Measurements from ENCODE around the gene PANX1. TPM values are rescaled to one million over a fixed set of nuclear protein-coding genes. Genes with fewer than 3 reads are reported as not detected.

The PANX1 gene
- total RNA-seq, 2 donors from 2014 or later: 8.8 to 16.2 TPM

DNA sequence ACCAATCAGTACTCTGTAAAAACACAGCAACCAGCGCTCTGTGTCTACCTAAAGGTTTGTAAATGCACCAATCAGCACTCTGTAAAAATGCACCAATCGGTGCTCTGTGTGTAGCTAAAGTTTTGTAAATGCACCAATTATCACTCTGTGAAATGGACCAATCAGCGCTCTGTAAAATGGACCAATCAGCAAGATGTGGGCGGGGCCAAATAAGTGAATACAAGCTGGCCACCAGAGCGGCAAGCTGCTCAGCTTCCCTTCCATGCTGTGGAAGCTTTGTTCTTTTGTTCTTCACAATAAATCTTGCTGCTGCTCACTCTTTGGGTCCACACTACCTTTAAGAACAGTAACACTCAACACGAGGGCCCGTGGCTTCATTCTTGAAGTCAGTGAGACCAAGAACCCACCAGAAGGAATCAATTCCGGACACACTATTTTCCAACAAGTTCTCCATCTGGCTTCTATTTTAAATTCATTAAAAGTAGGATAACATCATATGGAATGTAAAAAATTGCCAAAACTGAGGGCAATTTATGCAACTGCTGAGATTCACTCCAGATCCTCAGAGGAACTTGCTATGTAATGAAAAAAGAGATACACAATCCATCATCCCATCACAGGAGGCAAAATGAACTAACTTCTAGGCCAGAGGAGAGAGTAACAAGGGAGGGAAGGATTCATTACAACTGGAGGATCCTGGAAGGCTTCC is 3.1 kb upstream of the PANX1 start:
- DNase-seq: no peak
- no peak for ATAC-seq
- intact Hi-C loops (cut with DNase I): no loop called here

DNA sequence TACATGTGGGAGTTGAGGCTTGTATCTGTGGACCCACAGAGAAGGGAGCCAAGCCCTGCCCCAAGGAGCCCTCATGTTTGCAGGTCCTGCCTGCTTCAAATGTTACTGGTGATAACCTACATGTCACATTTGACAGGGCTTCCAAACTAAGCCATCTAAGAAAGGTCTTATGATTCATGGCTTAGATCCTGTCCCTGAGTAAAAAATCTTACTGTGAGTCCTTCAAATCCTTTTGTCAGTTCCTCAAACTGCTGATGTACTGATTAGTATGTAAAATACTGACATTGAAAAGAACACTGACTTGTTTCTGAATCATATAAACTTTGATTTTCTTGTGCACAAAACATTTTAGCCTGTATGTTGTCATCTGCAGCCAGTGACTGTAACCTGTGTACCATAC is 1.0 kb upstream of the PANX1 start:
- DNase-seq (no peak), ATAC-seq (no peak)
- intact Hi-C loops (cut with DNase I): loop anchor here in 1 of 2 donors (2.0 kb wide), 1 partner anchor 25 kb away; no protein-coding TSS in a partner anchor

DNA sequence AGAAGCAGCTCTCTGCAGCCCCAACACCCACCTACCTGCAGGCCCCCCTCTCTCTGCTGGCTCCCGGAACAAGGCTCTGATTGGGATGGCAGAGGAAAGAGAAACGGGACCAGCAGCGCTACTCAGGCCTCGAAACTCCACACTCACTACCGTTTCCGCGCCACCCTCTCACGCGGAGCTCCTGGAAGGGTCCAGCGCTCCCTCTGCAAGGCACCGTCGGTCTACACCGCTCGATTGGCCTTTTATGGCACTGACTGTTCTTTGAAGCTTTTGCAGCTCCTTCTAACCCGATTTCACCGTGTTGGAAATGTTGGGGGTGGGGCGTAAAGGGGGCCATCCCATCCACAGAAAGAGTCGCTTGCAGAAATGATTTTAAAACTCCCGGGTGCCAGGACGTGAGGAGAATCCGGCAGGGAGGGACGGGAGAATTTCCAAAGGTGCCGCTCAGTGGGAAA is 323 bp upstream of the PANX1 start:
- intact Hi-C loops (cut with DNase I): loop anchor here in 1 of 2 donors (2.0 kb wide), 1 partner anchor 24 kb away; no protein-coding TSS in a partner anchor
- DNase-seq: no peak
- ATAC-seq: peak; percentile 16 to 35

DNA sequence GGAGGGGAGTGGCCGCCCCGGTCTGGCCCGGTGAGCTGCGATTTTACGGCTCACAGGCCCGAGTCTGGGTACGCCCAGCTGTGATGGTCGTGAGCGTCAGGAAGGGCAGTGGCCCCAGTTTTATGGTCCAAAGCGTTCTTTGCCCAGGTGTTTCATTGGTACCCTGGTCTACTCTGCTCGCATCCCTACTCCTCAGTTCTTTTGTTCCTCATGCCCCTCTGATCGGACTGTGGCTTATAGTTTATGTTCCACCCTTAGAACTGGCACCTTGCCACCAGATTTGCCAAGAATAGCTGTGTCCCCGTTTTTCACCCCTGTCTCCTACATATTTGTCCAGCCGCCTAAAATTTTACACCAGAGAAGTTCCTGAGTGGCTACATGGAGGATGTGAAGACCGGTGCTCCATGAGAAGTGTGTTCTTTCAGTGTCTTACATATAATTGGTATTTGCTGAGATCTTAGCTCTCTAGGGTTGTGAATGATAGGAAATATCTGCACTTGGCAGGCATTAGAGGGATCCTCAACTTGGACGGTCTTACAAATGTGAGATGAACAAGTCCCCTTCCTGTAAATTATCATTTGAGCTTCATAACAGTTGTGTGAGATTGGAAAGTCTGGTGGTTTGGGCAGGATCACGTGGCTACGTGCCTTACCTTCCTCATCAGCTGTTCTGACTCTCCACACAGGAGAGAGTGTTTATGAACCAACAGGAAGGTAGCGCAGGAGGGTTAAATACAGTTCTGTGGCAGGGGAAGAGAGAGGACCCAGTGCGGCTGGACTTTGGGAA is 1.1 kb downstream of the PANX1 start:
- intact Hi-C loops (cut with DNase I): loop anchor here in 1 of 2 donors (2.0 kb wide), 1 partner anchor 23 kb away; no protein-coding TSS in a partner anchor
- ATAC-seq: peak in 1 of 2 donors; percentile 0
- DNase-seq: no peak

DNA sequence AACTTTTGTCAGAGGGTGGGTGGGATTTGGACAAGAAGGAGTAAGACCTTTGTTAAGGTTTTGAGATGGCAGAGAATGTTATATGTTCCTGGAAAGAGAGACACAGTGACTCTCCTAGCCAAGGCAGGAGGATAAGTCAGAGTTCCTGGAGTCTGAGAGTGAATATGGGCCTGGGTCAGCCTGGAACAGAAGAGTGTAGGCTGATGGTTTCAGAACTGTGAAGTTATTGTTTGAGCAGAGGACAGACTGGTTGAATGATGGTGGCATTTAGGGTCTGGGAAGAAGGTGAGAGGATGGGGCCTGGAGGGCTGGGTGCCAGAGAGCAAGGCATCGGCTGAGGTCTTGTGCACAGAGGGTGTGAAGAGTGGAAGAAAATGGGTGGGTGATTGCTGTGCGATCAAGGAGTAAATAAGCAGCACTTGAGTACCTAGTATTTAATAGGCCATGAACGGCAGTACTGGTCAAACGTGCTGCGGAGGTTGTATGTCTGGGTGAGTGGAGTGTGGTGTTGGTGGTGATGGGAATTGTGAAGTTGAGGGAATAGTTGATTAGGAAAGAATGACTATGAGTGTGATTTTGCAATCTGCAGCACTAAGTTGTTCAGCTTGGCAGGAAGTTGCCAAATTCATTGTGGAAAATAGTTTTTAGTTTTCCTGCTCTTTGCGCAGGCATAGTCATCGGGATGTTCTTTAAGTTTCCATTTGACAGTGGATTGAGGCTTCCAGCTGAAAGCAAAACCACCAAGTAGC is 1.8 kb downstream of the PANX1 start:
- peak; percentile 7 to 11 for ATAC-seq
- intact Hi-C loops (cut with DNase I): no loop called here
- DNase-seq: no peak

DNA sequence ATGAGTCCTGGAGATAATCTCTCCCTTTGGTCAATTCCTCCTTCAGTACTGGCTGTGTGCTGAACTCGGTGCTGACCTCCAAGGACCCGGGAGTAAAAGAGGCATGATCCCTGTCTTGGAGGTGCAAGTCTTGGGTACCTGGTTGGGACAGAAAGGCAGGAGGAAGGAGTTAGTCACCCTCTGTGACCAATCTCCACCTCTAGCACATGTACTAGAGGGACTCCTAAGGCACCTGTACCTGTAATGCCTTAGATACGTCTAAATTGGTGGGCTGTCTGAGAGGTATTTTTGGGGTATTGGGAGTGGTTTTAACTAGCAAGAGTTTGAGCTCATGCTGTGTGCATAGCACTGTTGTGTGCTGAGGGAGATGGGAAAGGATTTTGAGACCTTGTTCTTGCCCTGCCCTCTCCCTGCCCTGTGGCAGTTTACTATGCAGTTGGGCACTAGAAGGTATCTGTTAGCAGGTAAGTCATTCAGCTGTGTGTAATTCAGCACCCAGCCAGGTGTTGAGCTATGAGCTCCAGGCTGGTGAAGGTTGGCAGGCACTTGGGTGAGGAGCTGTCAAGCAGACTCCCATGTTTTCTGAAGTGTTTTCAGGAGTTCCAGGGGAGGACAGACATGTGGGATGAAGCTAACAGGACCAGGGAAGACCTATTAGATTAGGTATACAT is 2.5 kb downstream of the PANX1 start:
- intact Hi-C loops (cut with DNase I): no loop called here
- ATAC-seq: no peak
- DNase-seq: no peak

DNA sequence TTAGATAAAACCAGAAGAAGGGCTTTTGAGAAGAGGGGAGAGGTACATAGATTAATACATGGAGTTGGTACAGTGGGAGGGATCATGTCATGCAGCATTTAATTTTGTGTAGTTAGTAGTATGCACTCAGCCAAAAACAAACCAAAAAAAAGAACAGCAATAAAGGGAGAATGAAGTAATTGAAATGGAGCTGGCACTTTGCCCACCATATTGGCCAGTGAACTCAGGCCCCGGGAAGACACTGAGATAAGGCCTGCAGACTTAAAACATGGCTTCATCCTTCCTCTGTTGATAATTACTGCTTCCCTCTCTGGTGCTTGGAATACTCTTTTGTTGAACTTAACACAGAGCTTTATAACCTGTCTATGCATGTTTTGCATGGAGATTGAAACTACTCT is 3.1 kb downstream of the PANX1 start:
- no peak for ATAC-seq
- DNase-seq: peak; percentile 42
- intact Hi-C loops (cut with DNase I): no loop called here

DNA sequence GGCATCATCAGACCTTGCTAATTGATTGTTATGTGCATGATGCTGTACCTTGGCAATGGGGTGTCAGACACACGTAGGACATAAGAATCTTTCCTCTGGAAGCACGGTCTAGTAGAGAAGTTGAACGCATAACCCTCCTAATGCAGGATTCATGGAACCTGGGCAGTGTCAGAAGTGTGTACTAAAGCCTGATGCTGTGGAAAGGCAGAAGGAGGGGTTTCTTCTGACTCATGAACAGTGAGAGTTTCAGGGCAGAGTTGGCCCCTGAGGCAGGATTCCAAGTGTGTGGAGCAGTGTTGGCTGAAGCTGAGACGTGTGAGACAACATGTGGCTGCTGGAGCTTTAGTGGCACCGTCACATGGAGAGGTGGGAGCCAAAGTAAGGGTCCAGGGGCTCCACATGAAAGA is 3.5 kb downstream of the PANX1 start:
- intact Hi-C loops (cut with DNase I): no loop called here
- ATAC-seq (peak in 1 of 2 donors; percentile 3), DNase-seq (peak; percentile 65)

DNA sequence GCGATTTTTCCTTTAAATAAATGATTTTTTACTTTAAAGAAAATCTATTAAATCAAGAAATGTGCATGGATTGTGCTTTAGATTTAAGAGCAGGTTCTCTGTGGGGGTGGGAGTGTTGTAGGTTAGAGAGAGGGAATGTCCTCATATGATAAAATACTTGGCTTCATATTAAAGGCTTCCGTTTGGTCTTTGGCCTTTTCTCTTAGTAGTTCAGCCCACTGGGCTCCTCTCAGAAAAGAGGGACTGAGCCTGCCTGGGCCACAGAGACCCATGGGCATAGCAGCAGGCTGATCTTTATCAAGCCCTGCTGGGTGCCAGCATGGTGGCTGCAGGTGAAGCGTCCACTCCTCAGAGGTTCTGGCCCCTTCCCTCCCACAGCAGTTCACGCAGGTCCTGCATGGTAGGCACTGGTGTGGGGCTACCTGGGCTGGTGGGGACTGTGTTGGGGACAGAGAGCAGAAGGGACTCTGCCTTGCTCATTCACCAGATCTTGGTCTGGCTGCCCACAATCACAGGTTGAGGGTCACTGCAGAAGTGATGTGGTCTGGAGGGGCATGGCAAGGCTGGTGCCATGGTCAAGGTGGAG is 4.3 kb downstream of the PANX1 start:
- DNase-seq (no peak), ATAC-seq (no peak)
- intact Hi-C loops (cut with DNase I): no loop called here

DNA sequence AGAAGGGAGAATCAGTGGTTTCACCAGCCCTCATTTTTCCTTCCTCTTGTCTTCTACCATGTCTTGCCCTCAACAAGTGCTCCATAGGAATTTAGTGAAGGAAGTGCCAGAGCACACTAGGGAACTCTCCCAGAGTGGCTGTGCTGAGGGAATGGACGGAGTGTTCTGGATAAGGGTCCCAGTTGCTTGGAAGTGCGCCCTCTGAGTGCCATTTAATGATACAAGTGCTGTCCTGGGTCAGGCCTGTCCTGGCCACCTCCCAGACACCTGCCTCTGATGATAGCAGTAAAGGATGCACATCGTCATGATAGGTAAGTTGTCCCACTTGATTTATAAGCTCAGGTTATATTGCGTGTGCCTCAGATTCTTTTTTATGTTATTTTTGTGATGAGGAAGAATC is 5.1 kb downstream of the PANX1 start:
- intact Hi-C loops (cut with DNase I): no loop called here
- no peak for DNase-seq
- no peak for ATAC-seq

DNA sequence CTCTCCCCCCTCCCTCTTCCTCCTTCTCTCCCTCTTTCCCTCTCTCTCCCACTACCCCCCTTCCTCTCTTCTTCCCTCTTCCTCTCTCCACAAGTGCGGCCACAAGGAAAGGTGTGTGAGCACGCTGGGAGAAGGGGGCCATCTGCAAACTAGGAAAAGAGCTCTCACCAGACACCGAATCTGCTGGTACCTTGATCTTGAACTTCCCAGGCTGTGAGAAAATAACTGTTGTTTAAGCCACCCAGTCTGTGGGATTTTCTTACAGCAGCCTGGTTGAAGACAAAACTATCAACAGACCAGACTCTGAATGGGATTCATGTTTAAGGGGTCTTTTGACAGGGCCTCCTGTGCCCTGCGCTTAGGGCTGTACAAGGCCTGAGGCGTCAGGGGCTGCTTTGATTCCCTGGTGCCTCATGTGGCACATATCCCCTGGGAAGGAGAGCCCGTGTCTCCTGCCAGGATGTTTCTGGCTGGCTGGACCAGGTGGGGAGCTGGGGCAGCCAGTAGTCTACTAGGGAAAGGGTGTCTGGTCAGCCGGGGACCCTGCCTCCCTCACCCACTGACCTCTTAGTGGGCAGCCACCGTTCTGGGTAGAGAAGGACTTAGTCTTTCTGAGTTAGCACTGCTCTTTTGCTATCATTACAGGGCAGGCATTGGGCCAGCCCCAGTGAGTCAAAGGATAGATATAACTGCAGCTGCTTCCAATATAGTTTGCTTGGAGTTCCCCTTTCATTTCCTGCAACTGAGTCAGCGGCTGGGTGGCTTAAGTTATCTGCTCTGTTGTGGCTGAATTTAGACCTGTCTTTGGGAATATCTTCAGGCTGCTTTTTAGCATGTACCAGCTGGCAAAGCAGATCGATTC is 6.2 kb downstream of the PANX1 start:
- intact Hi-C loops (cut with DNase I): no loop called here
- DNase-seq (peak; percentile 88), ATAC-seq (peak; percentile 62 to 91)

DNA sequence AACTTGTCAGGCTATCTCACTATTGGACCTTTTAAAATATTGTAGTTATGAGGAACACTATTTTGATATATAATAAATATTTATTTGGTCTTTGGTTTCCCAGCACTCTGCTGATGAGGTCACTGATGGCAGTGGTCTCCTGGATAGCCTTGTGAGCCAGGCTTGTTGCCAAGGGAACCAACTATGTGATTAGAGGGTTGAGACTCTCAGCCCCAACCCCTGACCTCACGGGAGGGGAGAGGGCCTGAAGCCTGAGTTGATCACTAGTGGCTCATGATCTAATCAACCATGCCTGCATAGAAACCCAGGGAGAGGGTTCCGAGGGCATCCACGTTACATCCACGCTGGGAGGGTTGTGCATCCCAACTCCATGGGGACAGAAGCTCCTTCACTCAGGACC is 10.8 kb downstream of the PANX1 start:
- intact Hi-C loops (cut with DNase I): no loop called here
- ATAC-seq (no peak), DNase-seq (no peak)

DNA sequence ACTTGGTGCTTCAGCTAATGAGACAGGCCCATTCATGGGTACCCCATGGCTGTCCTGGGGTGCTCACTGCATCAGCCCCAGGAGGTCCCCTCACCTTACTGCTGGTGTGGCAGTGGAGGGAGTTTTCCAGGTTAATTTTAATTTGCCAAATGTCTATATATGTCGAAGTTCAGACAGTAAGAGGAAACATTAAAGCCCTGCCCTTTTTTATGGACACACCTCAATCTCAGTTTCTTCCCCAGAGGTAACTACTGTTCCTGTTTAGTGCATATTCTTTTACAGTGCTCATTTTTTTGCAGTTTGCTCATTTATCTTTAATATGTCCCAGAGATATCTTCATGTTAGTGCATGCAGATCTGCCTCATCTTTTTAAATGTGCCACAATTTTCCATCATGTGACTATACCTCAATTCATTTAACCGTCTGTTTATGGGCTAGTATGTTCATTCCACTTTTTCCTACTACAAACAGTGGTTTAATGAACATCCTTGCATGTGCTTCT is 11.6 kb downstream of the PANX1 start:
- intact Hi-C loops (cut with DNase I): no loop called here
- DNase-seq (no peak), ATAC-seq (no peak)

DNA sequence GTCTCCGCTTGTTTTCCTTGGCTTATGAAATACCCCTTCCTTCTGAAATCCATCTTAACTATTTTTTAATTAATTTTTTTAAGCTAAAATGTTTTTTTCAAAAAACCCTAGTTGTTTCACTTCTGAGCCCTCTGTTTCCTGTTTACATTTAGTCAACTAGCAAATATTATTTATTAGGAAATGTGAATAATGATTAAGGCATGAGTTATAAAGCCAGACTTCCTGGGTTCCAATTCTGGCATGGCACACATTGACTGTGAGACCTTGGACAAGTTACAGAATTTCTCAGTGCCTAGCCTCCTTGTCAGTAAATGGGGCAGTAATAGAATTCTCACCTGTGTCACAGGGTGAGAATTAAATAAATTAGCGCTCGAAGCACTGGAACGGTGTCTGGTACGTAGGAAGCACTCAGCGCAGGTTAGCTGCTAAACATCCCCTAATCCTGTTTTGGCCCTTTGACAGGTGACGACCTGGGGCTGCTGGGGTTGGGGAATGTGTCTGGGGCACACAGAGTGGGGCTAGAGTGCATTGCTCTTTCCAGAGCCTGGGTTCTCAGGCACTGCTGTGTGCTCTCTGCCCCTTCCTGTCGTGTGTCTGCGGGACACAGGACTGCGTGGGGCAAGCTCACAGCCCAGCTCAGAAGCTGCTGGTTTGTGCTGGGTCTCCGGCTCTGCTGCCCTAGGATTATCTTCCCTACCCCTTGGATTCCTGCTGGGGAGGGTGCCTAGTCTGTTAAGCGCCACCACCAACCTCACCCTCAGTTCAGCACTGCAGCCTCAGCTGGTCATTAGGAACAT is 13.1 kb downstream of the PANX1 start:
- intact Hi-C loops (cut with DNase I): no loop called here
- DNase-seq (no peak), ATAC-seq (peak in 1 of 2 donors; percentile 9)

DNA sequence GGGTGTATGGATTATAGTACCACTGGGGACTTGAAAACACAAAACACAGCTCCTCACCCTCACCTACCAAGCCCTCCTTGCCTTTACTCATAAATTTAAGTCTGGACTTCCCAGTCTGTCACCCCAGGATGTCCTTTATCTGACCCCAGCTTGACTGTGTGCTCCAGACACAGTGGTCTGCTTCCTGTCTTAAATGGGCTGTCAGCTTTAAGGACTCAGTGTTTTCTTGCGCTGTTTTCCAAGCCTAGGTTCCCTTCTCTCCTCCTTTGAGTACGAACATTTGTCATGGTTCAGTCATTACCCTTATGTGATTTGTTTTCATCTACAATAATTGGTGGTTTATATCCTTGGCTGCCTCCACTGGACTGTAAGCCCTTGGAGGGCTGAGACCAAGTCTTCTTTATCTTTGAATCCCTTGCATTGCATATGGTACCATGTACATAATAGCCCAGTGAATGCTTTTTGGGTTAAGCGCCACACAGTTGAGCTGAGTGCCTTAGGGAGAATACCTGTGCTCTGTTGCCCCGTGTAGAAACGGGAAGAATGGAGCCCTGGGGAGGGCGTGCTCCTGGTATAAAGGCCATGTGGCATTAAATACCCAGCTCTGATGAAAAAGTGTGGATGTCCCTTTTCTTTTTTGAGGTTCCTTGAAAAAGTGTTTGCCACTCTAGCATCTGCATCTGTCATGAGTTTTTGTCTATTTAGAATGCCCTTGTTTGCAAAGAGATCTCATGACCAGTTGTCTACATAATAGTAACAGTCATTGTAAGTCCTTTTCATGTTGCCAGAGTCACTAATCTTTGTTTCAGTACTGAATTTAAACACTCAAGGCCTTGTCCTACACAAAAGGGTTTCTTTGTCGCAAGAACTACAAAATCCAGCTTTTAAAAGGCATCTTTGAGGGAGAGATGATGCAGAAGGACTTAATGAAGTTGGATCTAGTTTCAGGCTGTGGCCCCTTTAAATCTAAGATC is 14.0 kb downstream of the PANX1 start:
- ATAC-seq (peak in 1 of 2 donors; percentile 57), DNase-seq (no peak)
- intact Hi-C loops (cut with DNase I): no loop called here

DNA sequence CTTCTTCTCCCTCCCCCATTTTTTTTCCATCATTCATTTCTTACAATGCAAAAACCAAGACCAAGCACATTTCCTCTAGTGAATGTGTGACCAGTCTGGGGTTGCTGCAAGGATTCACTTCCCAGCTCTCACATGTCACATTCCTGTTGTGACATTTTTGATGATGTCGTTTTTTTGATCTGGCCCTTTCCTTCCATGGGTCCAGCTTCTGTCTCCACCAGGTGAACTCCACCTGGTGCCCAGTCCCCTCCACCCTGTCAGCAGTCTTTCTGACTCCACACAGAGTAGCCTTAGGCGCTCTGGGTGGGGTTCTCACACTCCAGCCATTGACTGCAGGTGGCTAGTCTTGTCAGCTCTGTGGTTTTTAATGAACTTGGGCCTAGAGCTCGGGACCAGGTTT is 15.6 kb downstream of the PANX1 start:
- DNase-seq (no peak), ATAC-seq (no peak)
- intact Hi-C loops (cut with DNase I): no loop called here

Data from left cardiac atrium (tissue), 4 donors.